Loucy (cell line): ENCODE results near the gene TMEM69.

Source experiments
- H2AFZ ChIP-seq: fragments of 200-600 bp; sonication (generic); 2 replicates; pipeline ENCODE4 v1.6.0; 2016; ENCODE audit warnings: antibody characterized with exemption, mild to moderate bottlenecking, low read length, moderate library complexity
- H3F3A ChIP-seq: fragments of 200-600 bp; 2 replicates; pipeline ENCODE4 v1.6.0; 2016; ENCODE audit warnings: antibody characterized with exemption, low read depth, mild to moderate bottlenecking
- H3K27me3 ChIP-seq: fragments of 200-600 bp; sonication (generic); 2 replicates; pipeline ENCODE4 v1.6.1; 2014; ENCODE audit warnings: low read length, mild to moderate bottlenecking; ENCODE audit not compliant: insufficient read depth, poor library complexity, severe bottlenecking
- H3K36me3 ChIP-seq: fragments of 200-600 bp; sonication (generic); 2 replicates; pipeline ENCODE4 v1.6.1; 2016; ENCODE audit warnings: low read length; ENCODE audit not compliant: insufficient read depth
- H3K4me1 ChIP-seq: fragments of 200-600 bp; sonication (generic); 2 replicates; pipeline ENCODE4 v1.5.1; 2014; ENCODE audit warnings: low read length, mild to moderate bottlenecking; ENCODE audit not compliant: insufficient read depth, poor library complexity, severe bottlenecking
- H3K4me2 ChIP-seq: fragments of 200-600 bp; sonication (generic); 2 replicates; pipeline ENCODE4 v1.6.0; 2014; ENCODE audit warnings: antibody characterized with exemption, low read length, low read depth, mild to moderate bottlenecking; ENCODE audit not compliant: poor library complexity, severe bottlenecking
- H3K4me3 ChIP-seq: fragments of 200-600 bp; sonication (generic); 2 replicates; pipeline ENCODE4 v1.5.1; 2014; ENCODE audit warnings: low read length, mild to moderate bottlenecking, mixed read lengths; ENCODE audit not compliant: poor library complexity, severe bottlenecking
- H3K79me2 ChIP-seq: fragments of 200-600 bp; sonication (generic); 2 replicates; pipeline ENCODE4 v1.6.1; 2014; ENCODE audit warnings: low read length; ENCODE audit not compliant: insufficient read depth
- H3K9ac ChIP-seq: fragments of 200-600 bp; sonication (generic); 2 replicates; pipeline ENCODE4 v1.6.0; 2014; ENCODE audit warnings: mild to moderate bottlenecking, low read depth, low read length, moderate library complexity; ENCODE audit not compliant: poor library complexity, severe bottlenecking
- H3K9me2 ChIP-seq: fragments of 200-600 bp; sonication (generic); replicated peaks from 2 replicates; pipeline ENCODE4 v1.6.1; 2016; ENCODE audit warnings: low read depth, low read length, mixed read lengths
- H3K9me3 ChIP-seq: fragments of 200-600 bp; sonication (generic); 2 replicates; pipeline ENCODE4 v1.6.1; 2014; ENCODE audit warnings: mild to moderate bottlenecking, antibody characterized with exemption, low read length, low read depth; ENCODE audit not compliant: insufficient read depth
- H4K20me1 ChIP-seq: fragments of 200-600 bp; sonication (generic); 2 replicates; pipeline ENCODE4 v1.6.0; 2014; ENCODE audit warnings: antibody characterized with exemption, low read length, mild to moderate bottlenecking; ENCODE audit not compliant: insufficient read depth, poor library complexity, severe bottlenecking
- CTCF ChIP-seq: fragments of 200-600 bp; sonication (generic); conservative IDR thresholded peaks from 2 replicates; pipeline ENCODE4 v1.5.1; 2014; ENCODE audit warnings: mild to moderate bottlenecking, antibody characterized with exemption, low read length
- EZH2phosphoT487 ChIP-seq: fragments of 200-600 bp; IDR thresholded peaks from 2 replicates; pipeline ENCODE4 v1.6.1; 2018; ENCODE audit warnings: antibody characterized with exemption, mild to moderate bottlenecking, moderate library complexity, borderline replicate concordance

TMEM69 gene

GRCh38 chr1:45654540-45655280 is 33.3 kb upstream of the TMEM69 start:
- H3K9me2 ChIP-seq = no peaks in the 10 kb centered on the region
- H3K9me3 ChIP-seq = no peaks in the 10 kb centered on the region
- TF ChIP-seq EZH2phosphoT487 = no peak
- no peak for TF ChIP-seq CTCF
- H3F3A ChIP-seq = no peaks in the 10 kb centered on the region
- no peaks in the 10 kb centered on the region for H3K4me1 ChIP-seq
- no peak overlapping the region for H3K4me3 ChIP-seq
- H2AFZ ChIP-seq = no peak overlapping the region
- H4K20me1 ChIP-seq = peaks cover 16% of the 10 kb centered on the region
- no peak overlapping the region for H3K9ac ChIP-seq
- no peaks in the 10 kb centered on the region for H3K27me3 ChIP-seq
- no peak overlapping the region for H3K4me2 ChIP-seq
- peaks cover 3% of the 10 kb centered on the region; the same call in 1 of the 2 replicates for H3K79me2 ChIP-seq
- peaks cover 97% of the 10 kb centered on the region for H3K36me3 ChIP-seq

DNA sequence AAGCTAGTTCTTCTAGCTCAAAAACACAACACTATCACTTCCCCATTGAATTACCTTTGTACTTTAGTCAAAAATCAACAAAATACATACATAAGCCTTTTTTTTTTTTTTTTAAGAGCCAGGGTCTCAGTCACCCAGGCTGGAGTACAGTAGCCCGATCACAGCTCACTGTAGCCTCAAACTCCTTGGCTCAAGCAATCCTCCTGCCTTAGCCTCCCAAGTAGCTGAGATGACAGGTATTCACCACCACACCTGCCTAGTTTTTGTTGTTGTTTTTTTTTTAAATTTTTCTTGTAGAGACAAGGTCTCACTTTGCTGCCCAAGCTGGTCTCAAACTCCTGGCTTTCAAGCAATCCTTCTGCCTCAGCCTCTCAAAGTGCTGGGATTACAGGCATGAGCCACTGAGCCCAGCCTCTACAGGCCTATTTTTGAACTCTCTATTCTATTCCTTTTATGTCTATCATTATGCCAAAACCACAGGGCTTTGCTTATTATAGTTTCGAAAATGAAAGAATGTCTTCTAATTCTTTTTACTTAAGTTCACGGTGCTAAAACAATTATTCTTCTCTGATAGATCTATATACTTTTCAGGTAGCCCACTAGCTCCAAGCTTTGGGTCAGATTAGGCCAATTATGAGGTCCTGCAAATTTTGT is 31.3 kb upstream of the TMEM69 start:
- H3K4me1 ChIP-seq = no peaks in the 10 kb centered on the region
- no peaks in the 10 kb centered on the region for H3K9me2 ChIP-seq
- peaks cover 22% of the 10 kb centered on the region for H3K79me2 ChIP-seq
- H3K4me2 ChIP-seq = no peak overlapping the region
- no peak overlapping the region for H2AFZ ChIP-seq
- no peaks in the 10 kb centered on the region for H3K9me3 ChIP-seq
- H3K4me3 ChIP-seq = no peak overlapping the region
- no peak overlapping the region for H3K9ac ChIP-seq
- H4K20me1 ChIP-seq = peaks cover 25% of the 10 kb centered on the region
- H3K36me3 ChIP-seq = peaks cover 95% of the 10 kb centered on the region
- H3F3A ChIP-seq = no peaks in the 10 kb centered on the region
- no peak for TF ChIP-seq CTCF
- no peak for TF ChIP-seq EZH2phosphoT487
- no peaks in the 10 kb centered on the region for H3K27me3 ChIP-seq

- H3K9me2 ChIP-seq = no peaks in the 10 kb centered on the region
- peaks cover 37% of the 10 kb centered on the region for H3K79me2 ChIP-seq
- H3K4me3 ChIP-seq = no peak overlapping the region
- no peak overlapping the region for H2AFZ ChIP-seq
- peaks cover 81% of the 10 kb centered on the region for H3K36me3 ChIP-seq
- H3F3A ChIP-seq = no peaks in the 10 kb centered on the region
- no peaks in the 10 kb centered on the region for H3K9me3 ChIP-seq
- H3K4me1 ChIP-seq = no peaks in the 10 kb centered on the region
- H3K4me2 ChIP-seq = no peak overlapping the region
- TF ChIP-seq EZH2phosphoT487 (no peak), CTCF (no peak)
- peaks cover 32% of the 10 kb centered on the region for H4K20me1 ChIP-seq
- H3K27me3 ChIP-seq = no peaks in the 10 kb centered on the region
- H3K9ac ChIP-seq = no peak overlapping the region
Observed at GRCh38 chr1:45658171-45658570, 29.8 kb upstream of the TMEM69 start.
